ELR (cell line): ENCODE measurements around the gene TARDBP.
"Not testable (repeated sequence)": the region's sequence is repeated elsewhere in the genome, so short reads cannot be mapped to it uniquely, and the experiment has no call there.

Experiments used
- DNase-seq: peaks from one replicate; pipeline ENCODE4 v3.0.0-alpha.2; 2015; ENCODE audit warnings: low read depth

TARDBP gene

GRCh38 chr1:11042995-11043874 is 30.8 kb downstream of the TARDBP start:
- DNase-seq = no peak

GRCh38 chr1:11044086-11044848 is 31.8 kb downstream of the TARDBP start:
- no peak for DNase-seq

GRCh38 chr1:11044849-11045427 is 32.5 kb downstream of the TARDBP start:
- no peak for DNase-seq

- DNase-seq = no peak
These were observed 33.2 kb downstream of the TARDBP start for GRCh38 chr1:11045428-11046269.

- DNase-seq = no peak
These were observed 33.8 kb downstream of the TARDBP start for GRCh38 chr1:11046270-11046566.

GRCh38 chr1:11046625-11047365 is 34.3 kb downstream of the TARDBP start, which contains the start of gene MASP2:
MASP2 (minus strand) TSS chr1:11047239; CDS start chr1:11047207, 32 bp downstream.
- DNase-seq = no peak

GRCh38 chr1:11051121-11051520 is 38.7 kb downstream of the TARDBP start:
- DNase-seq = not testable (repeated sequence)

GRCh38 chr1:11051781-11052511 is 39.5 kb downstream of the TARDBP start:
- DNase-seq = no peak

GRCh38 chr1:11052839-11053757 is 40.6 kb downstream of the TARDBP start:
- DNase-seq = peak; percentile 17

GRCh38 chr1:11053758-11054137 is 41.3 kb downstream of the TARDBP start:
- DNase-seq = no peak

GRCh38 chr1:11054181-11054580 is 41.7 kb downstream of the TARDBP start:
- DNase-seq = no peak

- no peak for DNase-seq
These were observed 42.2 kb downstream of the TARDBP start for GRCh38 chr1:11054666-11055065.

- no peak for DNase-seq
These were observed 43.2 kb downstream of the TARDBP start for GRCh38 chr1:11055676-11056075.

GRCh38 chr1:11056504-11056903 is 44.0 kb downstream of the TARDBP start:
- DNase-seq = no peak

GRCh38 chr1:11057477-11057876 is 45.0 kb downstream of the TARDBP start:
- no peak for DNase-seq

- DNase-seq = no peak
These were observed 45.6 kb downstream of the TARDBP start for GRCh38 chr1:11058026-11058425.

- no peak for DNase-seq
These were observed 46.2 kb downstream of the TARDBP start for GRCh38 chr1:11058595-11059154.

GRCh38 chr1:11059155-11059967 is 46.9 kb downstream of the TARDBP start:
- peak; percentile 42 for DNase-seq
